OCI-LY1 (cell line): ENCODE data around the gene CENPO.

Source experiments
- H2AFZ ChIP-seq: fragments of 200-600 bp; sonication (generic), shearing (Covaris generic); 2 replicates; pipeline ENCODE4 v1.6.0; 2014; ENCODE audit warnings: antibody characterized with exemption, mild to moderate bottlenecking, low read length
- H3F3A ChIP-seq: fragments of 200-600 bp; sonication (generic), shearing (Covaris generic); 2 replicates; pipeline ENCODE4 v1.6.0; 2014; ENCODE audit warnings: mild to moderate bottlenecking, antibody characterized with exemption, low read length, moderate library complexity; ENCODE audit not compliant: insufficient read depth
- H3K27ac ChIP-seq: fragments of 200-600 bp; sonication (generic); 2 replicates; pipeline ENCODE4 v1.5.1; 2014; ENCODE audit warnings: low read length, mixed run types, mild to moderate bottlenecking, low read depth; ENCODE audit not compliant: poor library complexity, severe bottlenecking
- H3K27me3 ChIP-seq: fragments of 200-600 bp; sonication (generic); 2 replicates; pipeline ENCODE4 v1.6.0; 2014; ENCODE audit warnings: antibody characterized with exemption, mild to moderate bottlenecking, low read length, moderate library complexity; ENCODE audit not compliant: insufficient read depth
- H3K36me3 ChIP-seq: fragments of 200-600 bp; sonication (generic); 2 replicates; pipeline ENCODE4 v1.6.1; 2014; ENCODE audit warnings: mild to moderate bottlenecking, antibody characterized with exemption, low read length, moderate library complexity, mixed read lengths; ENCODE audit not compliant: insufficient read depth
- H3K4me1 ChIP-seq: fragments of 200-600 bp; sonication (generic); 2 replicates; pipeline ENCODE4 v1.5.1; 2014; ENCODE audit warnings: mild to moderate bottlenecking, low read length, moderate library complexity; ENCODE audit not compliant: insufficient read depth, severe bottlenecking
- H3K4me2 ChIP-seq: fragments of 200-600 bp; sonication (generic), shearing (Covaris generic); 2 replicates; pipeline ENCODE4 v1.6.1; 2014; ENCODE audit warnings: low read length
- H3K4me3 ChIP-seq: fragments of 200-600 bp; sonication (generic); 2 replicates; pipeline ENCODE4 v1.5.1; 2014; ENCODE audit warnings: low read length, low read depth, mild to moderate bottlenecking, mixed read lengths; ENCODE audit not compliant: poor library complexity, severe bottlenecking
- H3K79me2 ChIP-seq: fragments of 200-600 bp; shearing (Covaris generic); 2 replicates; pipeline ENCODE4 v1.6.1; 2016; ENCODE audit warnings: mixed run types, low read length, mixed read lengths; ENCODE audit not compliant: insufficient read depth
- H3K9ac ChIP-seq: fragments of 200-600 bp; sonication (generic), shearing (Covaris generic); 2 replicates; pipeline ENCODE4 v1.6.1; 2014; ENCODE audit warnings: mild to moderate bottlenecking, low read length, mixed read lengths
- H3K9me2 ChIP-seq: fragments of 200-600 bp; sonication (generic), shearing (Covaris generic); 2 replicates; pipeline ENCODE4 v1.6.1; 2014; ENCODE audit warnings: low read depth, mild to moderate bottlenecking, low read length, mixed read lengths
- H3K9me3 ChIP-seq: fragments of 200-600 bp; shearing (Covaris generic); 2 replicates; pipeline ENCODE4 v1.6.1; 2014; ENCODE audit warnings: low read length, mixed read lengths
- H4K20me1 ChIP-seq: fragments of 200-600 bp; sonication (generic), shearing (Covaris generic); 2 replicates; pipeline ENCODE4 v1.6.0; 2016; ENCODE audit warnings: mild to moderate bottlenecking, low read length; ENCODE audit not compliant: insufficient read depth
- CTCF ChIP-seq: fragments of 200-600 bp; sonication (generic), shearing (Covaris generic); IDR thresholded peaks from 2 replicates; pipeline ENCODE4 v1.5.1; 2017; ENCODE audit warnings: mild to moderate bottlenecking, antibody characterized with exemption, low read length, moderate library complexity, mixed read lengths
- EZH2 ChIP-seq: fragments of 200-600 bp; sonication (generic), shearing (Covaris generic); IDR thresholded peaks from 2 replicates; pipeline ENCODE4 v1.8.0; 2017; ENCODE audit warnings: borderline replicate concordance, mixed run types, mild to moderate bottlenecking, antibody characterized with exemption, low read length, moderate library complexity, mixed read lengths

CENPO gene

GRCh38 chr2:24825883-24826772 is 32.9 kb downstream of the CENPO start:
- H2AFZ ChIP-seq = no peak overlapping the region
- no peaks in the 10 kb centered on the region; the same call in none of the 2 replicates for H3F3A ChIP-seq
- H3K9ac ChIP-seq = no peak overlapping the region
- H3K36me3 ChIP-seq = peaks cover 60% of the 10 kb centered on the region
- H3K4me1 ChIP-seq = peaks cover 30% of the 10 kb centered on the region
- H3K9me2 ChIP-seq = no peaks in the 10 kb centered on the region
- H3K27ac ChIP-seq = peak overlapping the region; percentile 72
- no peaks in the 10 kb centered on the region for H4K20me1 ChIP-seq
- no peaks in the 10 kb centered on the region for H3K27me3 ChIP-seq
- H3K4me2 ChIP-seq = 0 out of 2 replicates have a peak overlapping the region, but pooled peaks have one; percentile 6
- no peaks in the 10 kb centered on the region for H3K9me3 ChIP-seq
- H3K4me3 ChIP-seq = no peak overlapping the region
- TF ChIP-seq EZH2 (no peak), CTCF (peak; percentile 30)
- H3K79me2 ChIP-seq = no peaks in the 10 kb centered on the region

- Histone ChIP-seq H3K4me2 (0 out of 2 replicates have a peak overlapping the region, but pooled peaks have one; percentile 6), H3K27ac (peak overlapping the region; percentile 72), H3K4me1 (peaks cover 30% of the 10 kb centered on the region), H3K4me3 (no peak overlapping the region), H3K9me2 (no peaks in the 10 kb centered on the region), H2AFZ (no peak overlapping the region), H3K9ac (no peak overlapping the region; the same call in 1 of the 2 replicates), H3F3A (no peaks in the 10 kb centered on the region; the same call in none of the 2 replicates), H4K20me1 (no peaks in the 10 kb centered on the region), H3K9me3 (no peaks in the 10 kb centered on the region), H3K36me3 (peaks cover 58% of the 10 kb centered on the region), H3K79me2 (no peaks in the 10 kb centered on the region), H3K27me3 (no peaks in the 10 kb centered on the region)
- TF ChIP-seq CTCF = no peak
- TF ChIP-seq EZH2 = no peak
Measured at GRCh38 chr2:24826773-24827145, 33.5 kb downstream of the CENPO start.

GRCh38 chr2:24827321-24828237 is 34.4 kb downstream of the CENPO start:
- Histone ChIP-seq H3K79me2 (no peaks in the 10 kb centered on the region), H3K27me3 (no peaks in the 10 kb centered on the region), H3K9me3 (no peaks in the 10 kb centered on the region), H3K4me1 (peaks cover 30% of the 10 kb centered on the region), H3K4me3 (peak overlapping the region; percentile 31), H2AFZ (no peak overlapping the region), H3K36me3 (peaks cover 49% of the 10 kb centered on the region), H3K9ac (peak overlapping the region; percentile 38; the same call in 1 of the 2 replicates), H3K4me2 (peak overlapping the region; percentile 63; the same call in 1 of the 2 replicates), H3K9me2 (no peaks in the 10 kb centered on the region), H3F3A (no peaks in the 10 kb centered on the region; the same call in none of the 2 replicates), H4K20me1 (no peaks in the 10 kb centered on the region), H3K27ac (peak overlapping the region; percentile 72)
- TF ChIP-seq EZH2 (no peak), CTCF (peak; percentile 97)
